ENCODE data around the gene MAPK8.

The MAPK8 gene

GRCh38 chr10:48384699-48384982 is 78.2 kb downstream of the MAPK8 start:
- no peak for DNase-seq (ENCODE audit: low read depth)

- DNase-seq (ENCODE audit: low read depth) = no peak
These were observed 82.8 kb downstream of the MAPK8 start for GRCh38 chr10:48389272-48389671.

- no peak for DNase-seq (ENCODE audit: low read depth)
These were observed 83.5 kb downstream of the MAPK8 start for GRCh38 chr10:48389846-48390557.

- no peak for DNase-seq (ENCODE audit: low read depth)
These were observed 84.0 kb downstream of the MAPK8 start for GRCh38 chr10:48390558-48390871.

- DNase-seq (ENCODE audit: low read depth) = no peak
These were observed 84.7 kb downstream of the MAPK8 start for GRCh38 chr10:48390933-48391845.

GRCh38 chr10:48391994-48392393 is 85.5 kb downstream of the MAPK8 start:
- no peak for DNase-seq (ENCODE audit: low read depth)

- DNase-seq (ENCODE audit: low read depth) = no peak
These were observed 91.8 kb downstream of the MAPK8 start for GRCh38 chr10:48398261-48398660.

GRCh38 chr10:48399056-48399541 is 92.6 kb downstream of the MAPK8 start:
- no peak for DNase-seq (ENCODE audit: low read depth)

- DNase-seq (ENCODE audit: low read depth) = no peak
These were observed 93.1 kb downstream of the MAPK8 start for GRCh38 chr10:48399551-48399950.

- peak; percentile 37 for DNase-seq (ENCODE audit: low read depth)
These were observed 93.8 kb downstream of the MAPK8 start for GRCh38 chr10:48400129-48400849.

- DNase-seq (ENCODE audit: low read depth) = no peak
These were observed 94.4 kb downstream of the MAPK8 start for GRCh38 chr10:48400850-48401220.

- DNase-seq (ENCODE audit: low read depth) = no peak
These were observed 98.2 kb downstream of the MAPK8 start for GRCh38 chr10:48404646-48405045.

GRCh38 chr10:48406204-48406603 is 99.7 kb downstream of the MAPK8 start:
- DNase-seq (ENCODE audit: low read depth) = no peak

GRCh38 chr10:48406658-48407057 is 100.2 kb downstream of the MAPK8 start:
- DNase-seq (ENCODE audit: low read depth) = no peak

GRCh38 chr10:48410503-48410902 is 104.0 kb downstream of the MAPK8 start:
- no peak for DNase-seq (ENCODE audit: low read depth)

- no peak for DNase-seq (ENCODE audit: low read depth)
These were observed 105.0 kb downstream of the MAPK8 start for GRCh38 chr10:48411510-48411909.

GRCh38 chr10:48412081-48412480 is 105.6 kb downstream of the MAPK8 start:
- no peak for DNase-seq (ENCODE audit: low read depth)

- no peak for DNase-seq (ENCODE audit: low read depth)
These were observed 106.5 kb downstream of the MAPK8 start for GRCh38 chr10:48412933-48413332.

- DNase-seq (ENCODE audit: low read depth) = no peak
These were observed 107.7 kb downstream of the MAPK8 start for GRCh38 chr10:48414160-48414559.

- DNase-seq (ENCODE audit: low read depth) = no peak
These were observed 108.3 kb downstream of the MAPK8 start for GRCh38 chr10:48414778-48415177.

- no peak for DNase-seq (ENCODE audit: low read depth)
These were observed 110.2 kb downstream of the MAPK8 start for GRCh38 chr10:48416584-48417232.

GRCh38 chr10:48417374-48417773 is 110.9 kb downstream of the MAPK8 start:
- DNase-seq (ENCODE audit: low read depth) = no peak
